Naive B cell (primary cell): ENCODE results near the gene TRAPPC13. TPM values are rescaled to one million over a fixed set of nuclear protein-coding genes. Genes with fewer than 3 reads are reported as not detected.
A peak's percentile ranks its signal among the peaks of the same experiment; 100 is the strongest.

Experiments used
- ATAC-seq, 2 donors: fragments of 150-1000 bp; cut with Tn5 transposase; 2 replicates each; pipeline ENCODE4 v1.10.0; 2021; ENCODE audit warnings: low read depth in 2 of 2, mild to moderate bottlenecking in 2 of 2, moderate library complexity in 2 of 2
- DNase-seq: peaks from one replicate; pipeline ENCODE4 v3.0.0; 2022
- H3K27ac Mint-ChIP-seq, 6 donors: one replicate each; pipeline ENCODE4 v1.8.0; 2020 to 2022; ENCODE audit warnings: mild to moderate bottlenecking in 6 of 6, mixed read lengths in 6 of 6, moderate library complexity in 5 of 6, inconsistent platforms in 2 of 6
- H3K27me3 Mint-ChIP-seq, 3 donors: one replicate each; pipeline ENCODE4 v1.8.0; 2021 to 2022; ENCODE audit warnings: mixed read lengths in 3 of 3, mild to moderate bottlenecking in 1 of 3
- H3K36me3 Mint-ChIP-seq, 2 donors: one replicate each; pipeline ENCODE4 v1.8.0; 2020 to 2022; ENCODE audit warnings: mixed read lengths in 2 of 2, inconsistent platforms in 1 of 2, mild to moderate bottlenecking in 1 of 2
- H3K4me1 Mint-ChIP-seq, 3 donors: one replicate each; pipeline ENCODE4 v1.8.0; 2020 to 2022; ENCODE audit warnings: mixed read lengths in 3 of 3, inconsistent platforms in 1 of 3, mild to moderate bottlenecking in 1 of 3, moderate library complexity in 1 of 3
- H3K4me3 Mint-ChIP-seq, 8 donors: one replicate each; pipeline ENCODE4 v1.8.0; 2020 to 2022; ENCODE audit warnings: mild to moderate bottlenecking in 8 of 8, mixed read lengths in 8 of 8, moderate library complexity in 8 of 8, inconsistent platforms in 2 of 8
- H3K9me3 Mint-ChIP-seq, 7 donors: one replicate each; pipeline ENCODE4 v1.8.0; 2020 to 2022; ENCODE audit warnings: mixed read lengths in 7 of 7, mild to moderate bottlenecking in 5 of 7, inconsistent platforms in 2 of 7, moderate library complexity in 1 of 7
- polyA plus RNA-seq, 6 donors: library from polyadenylated mRNA; unstranded; fragments of 300-500 nt; fragmentation: Illumina TruSeq; gene quantifications; one replicate each; pipeline ENCODE4 v1.2.3, GENCODE V29; 2021; ENCODE audit warnings: low read depth in 6 of 6

Gene TRAPPC13
- polyA plus RNA-seq, 6 donors from 2014 or later = 16.2 to 21.7 (median 18.4) TPM

- ATAC-seq (peak in 1 of 2 donors; percentile 27), DNase-seq (peak; percentile 6)
- Mint-ChIP-seq H3K27me3 (no peaks in the 10 kb centered on the region), H3K9me3 (no peaks in the 10 kb centered on the region), H3K36me3 (peaks cover 8 to 15% of the 10 kb centered on the region in 2 donors), H3K27ac (peak overlapping the region in 1 of 6 donors; percentile 20), H3K4me3 (peak overlapping the region in 4 of 8 donors; percentile 16 to 63 (median 40)), H3K4me1 (peaks cover 0 to 20% (median 9%) of the 10 kb centered on the region in 3 donors)
Measured at GRCh38 chr5:65699338-65699737, 74.5 kb downstream of the TRAPPC13 start.

- H3K36me3 Mint-ChIP-seq = peaks cover 15% of the 10 kb centered on the region in 2 donors
- ATAC-seq (no peak), DNase-seq (no peak)
- peak overlapping the region in 1 of 6 donors; percentile 11 for H3K27ac Mint-ChIP-seq
- no peaks in the 10 kb centered on the region for H3K9me3 Mint-ChIP-seq
- no peaks in the 10 kb centered on the region for H3K27me3 Mint-ChIP-seq
- no peak overlapping the region for H3K4me3 Mint-ChIP-seq
- peaks cover 0 to 20% (median 9%) of the 10 kb centered on the region in 3 donors for H3K4me1 Mint-ChIP-seq
Measured at GRCh38 chr5:65702036-65702435, 77.2 kb downstream of the TRAPPC13 start.

DNA sequence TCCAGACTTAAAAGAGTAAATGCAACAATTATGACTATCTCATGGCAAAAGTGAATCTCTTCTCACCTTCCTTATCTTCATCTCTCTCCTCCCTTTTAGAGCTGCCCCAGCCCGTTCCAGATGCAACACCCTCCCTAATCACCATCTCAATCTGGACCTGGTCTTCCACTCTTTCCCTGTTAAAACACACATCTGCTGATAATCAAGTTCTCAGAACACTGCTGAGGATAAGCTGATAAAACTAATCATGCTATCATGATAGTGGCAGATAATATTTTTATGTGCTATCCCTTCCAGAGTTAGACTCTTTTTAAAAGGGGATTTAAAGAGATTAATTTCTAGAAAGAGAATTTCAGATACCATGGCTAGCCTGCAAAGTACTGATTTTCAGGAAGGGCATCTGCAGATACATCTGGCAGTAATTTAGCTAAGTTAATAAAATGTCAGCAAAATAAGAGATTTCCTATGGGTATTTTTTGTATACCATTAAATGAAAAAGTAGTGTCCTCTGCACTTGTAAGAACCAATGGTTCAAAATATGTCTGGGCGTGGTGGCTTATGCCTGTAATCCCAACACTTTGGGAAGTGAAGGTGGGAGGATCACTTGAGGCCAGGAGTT lies 79.9 kb downstream of the TRAPPC13 start:
- no peak overlapping the region for H3K4me3 Mint-ChIP-seq
- H3K36me3 Mint-ChIP-seq = peaks cover 7 to 8% of the 10 kb centered on the region in 2 donors
- peak overlapping the region in 1 of 6 donors; percentile 33 for H3K27ac Mint-ChIP-seq
- H3K9me3 Mint-ChIP-seq = no peaks in the 10 kb centered on the region
- peaks cover 0 to 2% (median 0%) of the 10 kb centered on the region in 3 donors for H3K4me1 Mint-ChIP-seq
- DNase-seq (no peak), ATAC-seq (no peak)
- no peaks in the 10 kb centered on the region for H3K27me3 Mint-ChIP-seq

- Mint-ChIP-seq H3K4me3 (no peak overlapping the region), H3K27ac (no peak overlapping the region), H3K27me3 (no peaks in the 10 kb centered on the region), H3K9me3 (no peaks in the 10 kb centered on the region), H3K36me3 (peaks cover 8 to 16% of the 10 kb centered on the region in 2 donors), H3K4me1 (no peaks in the 10 kb centered on the region)
- DNase-seq (no peak), ATAC-seq (no peak)
Measured at GRCh38 chr5:65707663-65708062, 82.8 kb downstream of the TRAPPC13 start.

DNA sequence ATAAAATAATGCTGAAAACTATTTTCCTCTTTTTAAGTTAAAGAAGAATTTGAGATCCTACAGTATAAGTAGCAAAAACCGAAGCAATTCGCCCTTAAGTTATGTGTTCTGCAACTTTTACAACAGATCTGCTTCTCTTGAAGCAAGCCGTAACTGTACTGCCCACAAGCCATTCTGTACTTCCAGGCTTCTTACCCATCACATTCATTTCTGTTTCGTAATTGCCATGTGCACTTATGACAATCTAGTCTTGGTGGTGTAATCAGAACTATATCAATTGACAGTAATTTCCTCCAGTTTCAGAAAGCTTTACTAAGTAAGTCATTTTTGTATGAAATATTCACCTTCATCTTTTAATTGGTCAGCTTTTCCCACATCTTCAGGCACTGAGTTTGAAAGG lies 83.3 kb downstream of the TRAPPC13 start:
- H3K4me1 Mint-ChIP-seq = no peaks in the 10 kb centered on the region
- H3K27me3 Mint-ChIP-seq = no peaks in the 10 kb centered on the region
- ATAC-seq (no peak), DNase-seq (no peak)
- H3K4me3 Mint-ChIP-seq = no peak overlapping the region
- H3K9me3 Mint-ChIP-seq = no peaks in the 10 kb centered on the region
- H3K36me3 Mint-ChIP-seq = peaks cover 8 to 16% of the 10 kb centered on the region in 2 donors
- H3K27ac Mint-ChIP-seq = no peak overlapping the region

Other genes with a start within 250 kb of the TRAPPC13 start
- gene ADAMTS6, start 143.1 kb upstream of the TRAPPC13 start, polyA plus RNA-seq = under 1 TPM; 0.19 to 0.80 (median 0.48) TPM
- 10 to 100 TPM in 3 of 6 donors, 1 to 10 TPM in 3; 5.7 to 13.3 (median 10.8) TPM for gene CENPK, start 61.9 kb upstream of the TRAPPC13 start, polyA plus RNA-seq
- 10 to 100 TPM; 18.2 to 32.7 (median 25.9) TPM for gene PPWD1, start 61.7 kb upstream of the TRAPPC13 start, polyA plus RNA-seq
- gene TRIM23, start 694 bp upstream of the TRAPPC13 start, polyA plus RNA-seq = 10 to 100 TPM; 16.0 to 21.5 (median 18.6) TPM
- 1 to 10 TPM; 3.6 to 8.8 (median 5.5) TPM for gene SHLD3, start within 50 bp of the TRAPPC13 start, polyA plus RNA-seq
- gene SGTB, start 97.1 kb downstream of the TRAPPC13 start, polyA plus RNA-seq = 1 to 10 TPM; 1.9 to 4.3 (median 3.2) TPM
- 1 to 10 TPM; 1.9 to 7.3 (median 4.1) TPM for gene NLN, start 97.2 kb downstream of the TRAPPC13 start, polyA plus RNA-seq